ENCODE results near the gene EPHA10.
"Not testable (repeated sequence)": the region's sequence is repeated elsewhere in the genome, so short reads cannot be mapped to it uniquely, and the experiment has no call there.

The EPHA10 gene

GRCh38 chr1:37685722-37686121, 79.2 kb downstream of the EPHA10 start:
- no peak for DNase-seq (ENCODE audit: low read depth in 1 of 2, low spot score in 1 of 2)
- no peak for TF ChIP-seq JUND (IDR thresholded peaks at IDR 0.05; ENCODE audit: low read depth)
- in situ Hi-C loops (cut with HindIII; ENCODE audit: low pct_unique_long_range_greater_than_20kb, low sequenced_read_pairs): no loop called here

GRCh38 chr1:37684182-37684581, 80.7 kb downstream of the EPHA10 start:
- in situ Hi-C loops (cut with HindIII; ENCODE audit: low pct_unique_long_range_greater_than_20kb, low sequenced_read_pairs); DNase-seq (ENCODE audit: low read depth in 1 of 2, low spot score in 1 of 2): not testable (repeated sequence)

GRCh38 chr1:37682334-37682987, 82.5 kb downstream of the EPHA10 start:
- in situ Hi-C loops (cut with HindIII; ENCODE audit: low pct_unique_long_range_greater_than_20kb, low sequenced_read_pairs): no loop called here
- no peak for TF ChIP-seq JUND (IDR thresholded peaks at IDR 0.05; ENCODE audit: low read depth)
- DNase-seq (ENCODE audit: low read depth in 1 of 2, low spot score in 1 of 2): peak; percentile 34 to 66

- TF ChIP-seq JUND (IDR thresholded peaks at IDR 0.05; ENCODE audit: low read depth): no peak
- in situ Hi-C loops (cut with HindIII; ENCODE audit: low pct_unique_long_range_greater_than_20kb, low sequenced_read_pairs): no loop called here
- no peak for DNase-seq (ENCODE audit: low read depth in 1 of 2, low spot score in 1 of 2)
These were observed 84.0 kb downstream of the EPHA10 start for GRCh38 chr1:37680933-37681332.

- TF ChIP-seq JUND (IDR thresholded peaks at IDR 0.05; ENCODE audit: low read depth): no peak
- no peak for DNase-seq (ENCODE audit: low read depth in 1 of 2, low spot score in 1 of 2)
- in situ Hi-C loops (cut with HindIII; ENCODE audit: low pct_unique_long_range_greater_than_20kb, low sequenced_read_pairs): no loop called here
These were observed 87.1 kb downstream of the EPHA10 start for GRCh38 chr1:37677808-37678207.

- DNase-seq (ENCODE audit: low read depth in 1 of 2, low spot score in 1 of 2): no peak
- in situ Hi-C loops (cut with HindIII; ENCODE audit: low pct_unique_long_range_greater_than_20kb, low sequenced_read_pairs): no loop called here
These were observed 87.8 kb downstream of the EPHA10 start for GRCh38 chr1:37677143-37677439.

GRCh38 chr1:37676281-37677142, 88.4 kb downstream of the EPHA10 start:
- in situ Hi-C loops (cut with HindIII; ENCODE audit: low pct_unique_long_range_greater_than_20kb, low sequenced_read_pairs): no loop called here
- no peak for TF ChIP-seq JUND (IDR thresholded peaks at IDR 0.05; ENCODE audit: low read depth)
- no peak for DNase-seq (ENCODE audit: low read depth in 1 of 2, low spot score in 1 of 2)

More at GRCh38 chr1:37677143-37677439, 87.8 kb downstream of the EPHA10 start:
- TF ChIP-seq JUND (IDR thresholded peaks at IDR 0.05; ENCODE audit: low read depth): no peak

GRCh38 chr1:37673920-37674319, 91.0 kb downstream of the EPHA10 start:
- no peak for DNase-seq (ENCODE audit: low read depth in 1 of 2, low spot score in 1 of 2)
- in situ Hi-C loops (cut with HindIII; ENCODE audit: low pct_unique_long_range_greater_than_20kb, low sequenced_read_pairs): no loop called here
- no peak for TF ChIP-seq JUND (IDR thresholded peaks at IDR 0.05; ENCODE audit: low read depth)

- DNase-seq (ENCODE audit: low read depth in 1 of 2, low spot score in 1 of 2): no peak
- TF ChIP-seq JUND (IDR thresholded peaks at IDR 0.05; ENCODE audit: low read depth): no peak
- in situ Hi-C loops (cut with HindIII; ENCODE audit: low pct_unique_long_range_greater_than_20kb, low sequenced_read_pairs): no loop called here
These were observed 92.6 kb downstream of the EPHA10 start for GRCh38 chr1:37672136-37672870.

GRCh38 chr1:37671261-37671660, 93.7 kb downstream of the EPHA10 start:
- TF ChIP-seq JUND (IDR thresholded peaks at IDR 0.05; ENCODE audit: low read depth): no peak
- in situ Hi-C loops (cut with HindIII; ENCODE audit: low pct_unique_long_range_greater_than_20kb, low sequenced_read_pairs): no loop called here
- DNase-seq (ENCODE audit: low read depth in 1 of 2, low spot score in 1 of 2): no peak

- no peak for DNase-seq (ENCODE audit: low read depth in 1 of 2, low spot score in 1 of 2)
- no peak for TF ChIP-seq JUND (IDR thresholded peaks at IDR 0.05; ENCODE audit: low read depth)
- in situ Hi-C loops (cut with HindIII; ENCODE audit: low pct_unique_long_range_greater_than_20kb, low sequenced_read_pairs): no loop called here
These were observed 94.8 kb downstream of the EPHA10 start for GRCh38 chr1:37670133-37670532.

- TF ChIP-seq JUND (IDR thresholded peaks at IDR 0.05; ENCODE audit: low read depth): no peak
- in situ Hi-C loops (cut with HindIII; ENCODE audit: low pct_unique_long_range_greater_than_20kb, low sequenced_read_pairs): no loop called here
- no peak for DNase-seq (ENCODE audit: low read depth in 1 of 2, low spot score in 1 of 2)
These were observed 97.8 kb downstream of the EPHA10 start for GRCh38 chr1:37667023-37667671.
